Coronary artery (tissue), 2 donors: ENCODE data around the gene KIF5A.

Experiments used
- DNase-seq: peaks from one replicate; pipeline ENCODE4 v3.0.0-alpha.2; 2017; ENCODE audit warnings: low spot score
- H3K27ac ChIP-seq, 2 donors: fragments of 200-600 bp; sonication (generic); one replicate each; pipeline ENCODE4 v1.5.1; 2016 to 2019
- H3K4me3 ChIP-seq: fragments of 200-600 bp; sonication (generic); 2 replicates; pipeline ENCODE4 v1.5.1; 2016; ENCODE audit warnings: mild to moderate bottlenecking, moderate library complexity
- CTCF ChIP-seq: fragments of 200-600 bp; sonication (generic); IDR thresholded peaks from one replicate; pipeline ENCODE4 v1.5.1; 2019; ENCODE audit warnings: antibody characterized with exemption

Gene KIF5A

DNA sequence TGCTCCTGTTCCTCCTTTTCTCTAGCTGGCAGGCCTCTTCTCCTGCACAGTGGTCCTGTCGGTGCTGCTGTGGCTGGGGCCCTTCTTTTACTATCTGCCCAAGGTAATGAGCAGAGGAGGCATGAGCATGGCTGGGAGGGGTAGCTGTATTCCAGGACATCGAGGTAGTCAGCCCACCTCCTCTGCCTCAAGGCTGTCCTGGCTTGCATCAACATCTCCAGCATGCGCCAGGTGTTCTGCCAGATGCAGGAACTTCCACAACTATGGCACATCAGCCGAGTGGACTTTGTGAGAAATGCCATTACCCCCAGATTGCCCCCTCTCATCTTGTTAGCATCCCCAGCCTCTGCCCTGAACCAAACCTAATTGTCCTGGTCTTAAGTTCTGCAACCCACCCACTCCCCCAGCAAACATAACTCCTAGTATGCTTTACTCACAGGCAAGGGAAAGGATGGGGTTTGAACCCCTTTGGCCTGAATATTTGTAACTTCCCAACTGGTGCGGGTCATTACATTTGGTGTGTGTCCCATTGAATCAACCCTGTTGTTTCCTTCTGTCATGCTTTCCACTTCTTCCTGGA lies 74.1 kb downstream of the KIF5A start:
- TF ChIP-seq CTCF, result no peak
- H3K4me3 ChIP-seq, result no peak overlapping the region
- peak; percentile 22 for DNase-seq

GRCh38 chr12:57624441-57625220 lies 74.8 kb downstream of the KIF5A start:
- no peak overlapping the region for H3K27ac ChIP-seq
- TF ChIP-seq CTCF, result no peak
- peak; percentile 36 for DNase-seq
- no peak overlapping the region for H3K4me3 ChIP-seq

More for the DNA sequence above, 74.1 kb downstream of the KIF5A start:
- no peak overlapping the region for H3K27ac ChIP-seq

- H3K4me3 ChIP-seq, result no peak overlapping the region
- no peak for TF ChIP-seq CTCF
- peak; percentile 55 for DNase-seq
- no peak overlapping the region for H3K27ac ChIP-seq
Measured at GRCh38 chr12:57625261-57626032, 75.6 kb downstream of the KIF5A start.

DNA sequence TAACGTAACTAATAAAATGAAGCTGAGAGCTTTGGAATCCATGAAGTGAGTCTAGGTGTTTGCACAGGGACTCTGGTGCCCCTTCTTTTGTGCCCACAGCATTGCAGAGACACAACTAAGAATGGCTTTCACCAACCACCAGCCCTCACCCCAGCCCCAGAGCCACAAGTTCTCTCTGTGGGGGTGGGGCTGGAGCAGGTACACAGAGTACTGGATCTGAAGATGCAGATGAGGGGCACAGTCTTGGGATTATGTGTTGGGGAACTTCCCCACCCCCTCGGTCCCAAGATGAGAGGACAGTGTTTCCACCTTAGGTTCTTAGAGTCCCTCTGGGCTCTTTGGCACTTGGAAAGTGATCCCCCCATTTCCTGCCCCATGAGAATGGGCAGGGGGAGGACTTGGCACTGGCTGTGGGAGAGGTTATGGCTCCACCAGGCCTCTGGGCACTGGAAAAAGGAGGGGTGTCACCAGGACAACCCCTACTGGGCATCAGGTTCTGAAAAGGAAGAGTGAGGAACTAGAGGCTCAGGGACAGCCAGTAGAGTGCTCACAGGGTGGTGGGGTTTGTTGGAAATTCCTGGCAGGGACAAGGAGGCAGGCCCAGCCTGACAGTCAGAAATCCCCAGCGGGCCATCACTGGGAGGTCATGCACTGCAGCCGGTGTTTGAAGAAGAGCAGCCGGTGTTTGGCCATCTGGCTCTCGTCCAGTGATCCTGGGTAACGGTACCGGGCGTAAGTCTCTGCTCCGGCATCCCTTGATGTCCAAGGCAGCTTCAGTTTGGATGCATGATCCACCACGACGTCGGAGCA lies 76.5 kb downstream of the KIF5A start:
- H3K4me3 ChIP-seq, result no peak overlapping the region
- TF ChIP-seq CTCF, result no peak

DNA sequence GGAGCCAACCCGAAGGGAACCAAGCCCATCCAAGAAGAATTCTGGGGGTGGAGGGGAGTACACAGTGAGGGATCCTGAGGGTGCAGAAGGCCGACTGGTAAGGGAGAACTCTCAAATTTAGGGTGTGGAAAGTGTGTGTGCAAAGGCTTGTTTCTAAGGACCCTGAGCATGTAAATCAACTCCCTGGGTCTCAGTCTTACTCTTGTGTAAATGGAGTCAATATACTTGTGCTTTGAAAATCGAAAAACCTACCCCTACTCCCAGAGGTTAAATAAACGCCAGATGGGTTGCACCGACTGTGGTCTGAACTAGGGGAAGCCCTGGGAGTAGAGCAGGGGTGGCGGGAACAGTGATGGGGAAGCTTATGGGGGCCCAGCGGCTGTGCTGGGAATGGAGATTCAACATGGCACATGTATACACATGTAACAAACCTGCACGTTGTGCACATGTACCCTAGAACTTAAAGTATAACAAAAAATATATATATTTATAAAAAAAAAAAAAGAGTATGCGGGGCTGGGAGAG lies 77.1 kb downstream of the KIF5A start:
- Histone ChIP-seq H3K27ac (no peak overlapping the region), H3K4me3 (no peak overlapping the region)
- TF ChIP-seq CTCF, result no peak
- DNase-seq, result peak; percentile 22

More for the DNA sequence above, 76.5 kb downstream of the KIF5A start:
- peak; percentile 62 for DNase-seq
- H3K27ac ChIP-seq, result no peak overlapping the region

- no peak for TF ChIP-seq CTCF
- Histone ChIP-seq H3K27ac (no peak overlapping the region), H3K4me3 (no peak overlapping the region)
- peak; percentile 60 for DNase-seq
Measured at GRCh38 chr12:57627501-57628279, 77.8 kb downstream of the KIF5A start.
